Ecto neural progenitor cell (in vitro differentiated cells): ENCODE data around the gene CACUL1.
A peak's percentile ranks its signal among the peaks of the same experiment; 100 is the strongest.
"Not testable (repeated sequence)": the region's sequence is repeated elsewhere in the genome, so short reads cannot be mapped to it uniquely, and the experiment has no call there.

ENCODE experiments used
- DNase-seq: peaks from one replicate; pipeline ENCODE4 v3.0.0-alpha.2; 2018; ENCODE audit warnings: low spot score

CACUL1 gene

GRCh38 chr10:118754556-118755423 is at the start of gene CACUL1:
Gene CACUL1, minus strand, starts transcription at chr10:118754970. Its CDS starts 208 bp downstream, at chr10:118754762.
- DNase-seq, result peak; percentile 99

DNA sequence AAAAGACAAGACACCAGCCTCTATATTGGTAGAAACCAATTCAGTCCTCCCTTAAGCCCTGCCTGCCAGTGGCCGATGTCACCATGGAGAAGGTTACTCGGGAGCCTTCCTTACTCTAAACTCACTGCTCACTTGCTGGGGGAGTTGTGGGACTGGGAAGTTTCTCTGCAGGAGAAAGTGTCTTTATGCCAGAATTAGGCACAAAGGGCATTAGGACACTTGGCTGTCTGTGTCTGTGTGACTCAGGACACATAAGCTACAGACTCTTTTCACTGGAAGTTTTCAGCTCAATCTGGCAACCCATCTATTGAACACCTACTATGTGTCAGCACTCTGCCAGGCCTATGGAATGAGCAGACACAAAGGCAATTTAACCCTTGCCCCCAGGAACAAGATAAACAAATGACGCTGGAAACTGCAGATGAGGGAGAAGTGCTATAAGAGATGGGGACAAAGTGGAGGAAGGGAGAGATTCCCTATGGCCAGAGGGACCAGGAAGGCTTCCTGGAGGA is 49.5 kb upstream of the CACUL1 start:
- no peak for DNase-seq

- DNase-seq, result no peak
Observed at GRCh38 chr10:118802126-118802793, 47.5 kb upstream of the CACUL1 start.

- DNase-seq, result no peak
Observed at GRCh38 chr10:118800920-118801319, 46.1 kb upstream of the CACUL1 start.

- no peak for DNase-seq
Observed at GRCh38 chr10:118799777-118800176, 45.0 kb upstream of the CACUL1 start.

DNA sequence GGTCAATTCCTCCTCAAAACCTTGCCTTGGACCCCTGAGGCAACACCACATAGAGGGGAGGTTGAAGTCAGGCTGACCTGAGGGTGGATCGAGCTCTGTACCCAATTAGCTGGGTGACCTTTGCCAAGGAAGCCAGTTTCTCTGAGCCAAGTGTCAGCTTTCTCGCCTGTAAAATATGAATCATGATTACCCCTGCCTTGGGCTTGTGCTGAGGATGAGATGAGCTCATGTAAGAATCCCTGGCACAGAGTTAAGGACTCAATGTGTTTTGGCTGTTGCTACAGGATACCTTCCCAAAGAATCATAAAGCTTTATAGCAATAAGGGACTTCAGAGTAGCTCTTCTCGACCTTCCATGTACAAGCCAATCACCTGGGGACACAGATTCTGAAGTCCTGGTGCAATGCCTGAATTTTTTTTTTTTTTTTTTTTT is 43.5 kb upstream of the CACUL1 start:
- no peak for DNase-seq

- not testable (repeated sequence) for DNase-seq
Observed at GRCh38 chr10:118794971-118795370, 40.2 kb upstream of the CACUL1 start.

DNA sequence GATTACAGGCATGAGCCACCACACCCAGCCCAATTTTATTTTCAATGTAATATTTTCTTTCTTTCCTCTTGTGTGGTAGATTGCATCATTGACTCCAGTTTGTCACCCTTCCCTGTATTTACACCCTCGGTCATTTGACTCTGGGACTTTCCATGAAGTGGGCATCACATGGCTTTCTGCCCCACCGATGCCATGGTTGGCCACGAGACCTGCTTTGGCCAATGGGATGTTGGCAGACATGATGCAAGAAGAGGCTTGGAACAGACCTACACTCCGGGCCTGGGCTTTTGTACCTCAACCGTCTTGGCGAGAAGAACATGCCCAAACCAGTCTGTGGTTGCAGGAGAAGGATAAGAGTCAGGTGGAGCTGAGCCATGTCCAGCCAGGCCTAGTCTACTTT is 38.8 kb upstream of the CACUL1 start:
- no peak for DNase-seq

GRCh38 chr10:118792526-118792925 is 37.8 kb upstream of the CACUL1 start:
- no peak for DNase-seq

DNA sequence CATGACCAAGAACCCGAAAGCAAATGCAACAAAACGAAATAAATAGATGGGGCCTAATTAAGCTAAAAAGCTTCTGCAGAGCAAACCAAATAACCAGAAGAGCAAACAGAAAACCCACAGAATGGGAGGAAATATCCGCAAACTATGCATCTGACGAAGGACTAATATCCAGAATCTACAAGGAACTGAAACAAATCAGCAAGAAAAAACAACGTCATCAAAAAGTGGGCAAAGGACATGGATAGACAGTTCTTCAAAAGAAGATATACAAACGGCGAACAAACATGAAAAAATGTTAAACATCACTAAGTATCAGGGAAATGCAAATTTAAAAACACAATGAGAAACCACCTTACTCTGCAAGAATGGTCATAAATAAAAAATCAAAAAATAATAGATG is 35.3 kb upstream of the CACUL1 start:
- no peak for DNase-seq

DNA sequence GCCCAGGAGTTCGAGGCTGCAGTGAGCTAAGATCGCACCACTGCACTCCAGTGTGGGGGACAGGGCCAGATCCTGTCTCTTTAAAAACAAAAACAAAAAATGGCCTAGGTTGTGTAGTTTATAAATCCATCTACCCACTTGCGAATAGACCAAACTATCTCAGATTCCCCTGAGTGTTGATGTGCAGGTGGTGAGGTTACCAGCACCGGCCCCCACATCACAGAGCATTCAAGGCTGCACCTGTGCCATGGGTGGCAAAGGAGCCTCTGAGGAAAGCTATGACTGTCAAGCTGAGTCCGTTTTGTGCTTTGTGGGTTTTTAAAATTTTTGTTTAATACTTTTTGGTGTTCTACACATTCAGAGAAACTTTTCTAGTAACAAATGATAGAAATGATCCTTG is 30.8 kb upstream of the CACUL1 start:
- no peak for DNase-seq

- DNase-seq, result no peak
Observed at GRCh38 chr10:118783776-118784545, 29.2 kb upstream of the CACUL1 start.

DNA sequence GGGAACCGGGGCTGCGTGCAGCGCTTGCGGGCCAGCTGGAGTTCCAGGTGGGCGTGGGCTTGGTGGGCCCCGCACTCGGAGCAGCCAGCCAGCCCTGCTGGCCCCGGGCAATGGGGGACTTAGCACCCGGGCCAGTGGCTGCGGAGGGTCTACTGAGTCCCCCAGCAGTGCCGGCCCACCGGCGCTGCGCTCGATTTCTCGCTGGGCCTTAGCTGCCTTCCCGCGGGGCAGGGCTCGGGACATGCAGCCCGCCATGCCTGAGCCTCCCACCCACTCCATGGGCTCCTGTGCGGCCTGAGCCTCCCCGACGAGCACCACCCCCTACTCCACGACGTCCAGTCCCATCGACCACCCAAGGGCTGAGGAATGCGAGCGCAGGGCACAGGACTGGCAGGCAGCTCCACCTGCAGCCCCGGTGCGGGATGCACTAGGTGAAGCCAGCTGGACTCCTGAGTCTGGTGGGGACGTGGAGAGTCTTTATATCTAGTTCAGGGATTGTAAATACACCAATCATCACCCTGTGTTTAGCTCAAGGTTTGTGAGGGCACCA is 28.2 kb upstream of the CACUL1 start:
- not testable (repeated sequence) for DNase-seq

DNA sequence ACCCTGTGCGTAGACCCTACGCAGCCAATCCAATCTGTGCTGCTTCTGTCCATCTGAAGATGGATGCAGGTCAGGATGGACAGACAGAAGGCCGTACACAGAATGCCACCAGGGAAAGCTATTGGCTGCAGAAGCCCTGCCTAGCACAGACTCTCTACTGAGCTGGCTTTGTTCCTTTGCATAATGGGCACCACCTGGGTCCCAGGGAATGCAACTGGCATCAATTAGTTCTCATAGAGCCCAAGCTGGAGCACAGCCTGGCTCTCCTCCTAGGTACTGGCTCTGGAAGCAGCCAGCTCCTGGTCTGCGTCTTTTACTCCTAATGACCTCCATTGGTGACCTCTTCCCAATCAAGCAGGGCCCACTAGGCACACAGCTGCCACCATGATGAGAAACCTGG is 26.8 kb upstream of the CACUL1 start:
- no peak for DNase-seq

- DNase-seq, result no peak
Observed at GRCh38 chr10:118778727-118779126, 24.0 kb upstream of the CACUL1 start.

DNA sequence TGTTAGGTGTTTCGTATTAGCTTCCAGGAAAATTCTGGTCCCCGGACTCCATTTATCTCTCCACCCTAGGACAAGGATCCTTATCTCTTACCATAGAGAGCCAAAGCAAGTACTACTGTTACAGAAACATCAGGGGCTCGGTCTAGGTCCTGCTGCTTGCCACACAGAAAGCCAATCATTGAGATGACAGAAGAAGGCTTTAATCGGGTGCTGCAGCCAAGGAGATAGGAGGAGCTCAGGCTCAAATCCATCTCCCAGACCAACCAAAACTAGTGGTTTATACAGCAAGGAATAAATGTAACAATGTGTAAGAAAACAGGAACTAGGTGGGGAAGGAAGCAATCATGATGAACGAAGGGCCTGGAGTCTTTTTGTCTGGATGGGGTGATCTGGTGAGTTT is 22.2 kb upstream of the CACUL1 start:
- DNase-seq, result no peak

GRCh38 chr10:118776033-118776432 is 21.3 kb upstream of the CACUL1 start:
- no peak for DNase-seq

DNA sequence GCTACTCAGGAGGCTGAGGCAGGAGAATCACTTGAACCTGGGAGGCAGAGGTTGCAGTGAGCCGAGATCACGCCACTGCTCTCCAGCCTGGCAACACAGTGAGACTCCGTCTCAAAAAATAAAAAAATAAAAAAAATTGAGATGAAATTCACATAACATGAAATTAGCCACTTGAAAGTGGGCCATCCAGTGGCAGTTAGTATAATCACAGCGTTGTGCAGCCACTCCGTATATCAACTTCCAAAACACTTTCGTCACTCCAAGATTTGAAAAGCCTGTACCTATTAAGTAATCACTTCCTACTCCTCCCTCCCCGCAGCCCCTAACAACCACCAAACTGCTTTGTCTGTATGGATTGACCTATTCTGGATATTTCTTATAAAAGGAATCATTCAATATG is 20.7 kb upstream of the CACUL1 start:
- DNase-seq, result no peak

DNA sequence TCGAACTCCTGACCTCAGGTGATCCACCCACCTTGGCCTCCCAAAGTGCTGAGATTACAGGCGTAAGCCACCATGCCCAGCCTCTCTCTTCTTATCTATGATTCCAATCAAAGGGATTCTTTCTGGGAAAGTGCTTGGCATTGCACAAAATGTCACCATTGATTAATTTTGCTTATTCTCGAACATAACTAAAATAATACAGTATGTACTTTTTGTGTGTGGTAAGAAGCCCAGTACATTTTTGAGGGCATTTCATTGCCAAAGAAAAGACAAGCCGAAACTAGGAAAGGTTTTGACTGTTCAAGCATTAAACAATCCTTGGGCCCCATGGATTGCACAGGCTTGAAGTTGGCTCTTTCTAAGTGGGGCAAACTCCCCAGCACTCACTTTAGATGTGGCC is 18.3 kb upstream of the CACUL1 start:
- DNase-seq, result no peak

DNA sequence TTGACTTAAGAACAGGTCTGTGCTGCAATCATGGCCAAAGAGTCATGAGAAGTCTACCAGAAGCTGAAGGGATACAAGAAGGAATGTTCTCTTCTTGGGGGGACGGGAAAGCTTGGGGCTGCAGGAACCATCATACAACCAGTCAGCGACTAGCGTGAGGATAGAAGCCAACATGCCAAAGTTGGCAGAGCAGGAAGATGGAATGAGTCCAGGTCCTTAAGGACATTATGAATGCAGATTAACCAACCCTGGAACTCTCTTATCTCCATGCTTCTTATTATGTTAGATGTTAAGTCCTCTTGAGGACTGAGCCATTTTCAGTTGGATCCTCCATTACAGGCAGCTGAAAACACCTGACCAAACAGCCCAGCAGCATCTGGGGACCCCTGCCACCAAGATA is 17.2 kb upstream of the CACUL1 start:
- no peak for DNase-seq

DNA sequence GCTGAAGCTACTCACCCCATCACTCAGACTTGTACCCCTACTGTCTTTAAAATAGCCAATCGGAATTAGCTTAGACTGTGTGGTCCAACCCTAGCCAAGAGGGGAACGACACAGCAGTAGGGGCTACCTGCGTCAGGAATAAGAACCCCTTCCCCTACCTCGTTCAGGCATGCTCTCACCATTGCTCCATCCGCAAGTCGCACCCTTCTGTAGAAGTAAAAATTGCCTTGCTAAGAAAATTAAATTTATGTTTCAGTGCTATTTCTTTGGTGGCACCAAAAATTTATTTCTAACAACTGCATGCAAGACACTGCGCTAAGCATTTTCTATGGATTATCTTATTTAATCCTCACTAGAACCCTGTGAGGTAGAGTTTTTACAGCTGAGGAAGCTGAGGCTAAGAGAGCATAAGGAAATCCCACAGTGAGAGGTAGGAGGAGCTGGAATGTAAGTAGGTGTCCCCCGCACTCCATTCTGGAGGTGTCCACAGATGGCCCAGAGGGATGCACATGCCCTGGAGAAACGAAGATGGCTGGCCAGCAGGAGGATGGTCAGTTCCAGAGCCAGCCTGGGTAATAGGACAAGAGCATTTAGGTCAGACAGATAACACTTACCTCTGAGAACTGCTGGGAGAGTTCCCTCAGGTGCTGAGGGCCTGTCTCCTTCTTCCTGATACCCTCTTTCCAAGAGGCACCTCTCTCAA is 15.3 kb upstream of the CACUL1 start:
- no peak for DNase-seq
